ENCODE measurements around the gene MGLL. TPM values are rescaled to one million over a fixed set of nuclear protein-coding genes. Genes with fewer than 3 reads are reported as not detected.

MGLL gene
- total RNA-seq (10 to 100 TPM in 1 of 2 donors, 1 to 10 TPM in 1; 9.4 to 75.4 TPM), polyA plus RNA-seq (100 to 1,000 TPM in 1 of 2 donors, 10 to 100 TPM in 1; 72.9 to 277 TPM)

DNA sequence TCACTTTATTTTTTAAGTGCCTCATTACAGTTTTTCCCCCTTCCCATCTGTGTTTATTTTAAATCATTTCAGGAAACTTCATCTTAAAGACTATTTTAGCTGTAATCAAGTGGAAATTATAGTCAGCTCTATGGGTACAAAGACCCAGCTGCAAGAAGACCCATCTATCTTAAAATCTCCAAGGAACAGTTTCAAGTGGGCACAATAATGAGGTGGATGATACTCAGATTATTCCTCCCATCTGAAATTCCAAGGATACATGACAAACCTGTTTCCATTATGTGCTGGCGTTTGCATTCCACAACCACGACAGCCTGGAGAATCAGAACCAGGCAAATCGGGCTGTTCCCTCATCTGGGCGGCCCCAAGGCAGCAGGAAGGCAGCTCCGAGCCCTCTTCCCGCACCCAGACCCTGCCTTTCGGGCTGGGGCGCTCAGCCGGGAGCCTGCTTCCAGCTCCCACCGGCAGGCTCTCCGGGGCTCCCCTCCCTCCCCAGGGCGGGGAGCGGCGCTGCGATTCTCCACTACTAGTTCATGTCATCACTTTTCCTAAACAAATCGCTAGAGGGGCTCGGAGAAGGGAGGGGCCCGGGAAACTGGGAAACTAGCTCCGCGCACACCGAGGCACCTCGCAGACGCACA is at the start of gene MGLL:
Gene MGLL, minus strand, starts transcription at position 475 of the 641 bp plus-strand sequence. Its CDS starts 197 bp downstream, at position 278.
- Histone ChIP-seq H3K4me1 (ENCODE audit: control insufficient read depth in 4 of 4, insufficient read depth in 4 of 4, low read length in 3 of 4) (peaks cover 11 to 54% (median 40%) of the 10 kb centered on the region in 4 donors), H3K27me3 (ENCODE audit: control insufficient read depth in 4 of 4, insufficient read depth in 4 of 4, low read length in 3 of 4) (no peaks in the 10 kb centered on the region), H3K9ac (ENCODE audit: low read depth in 1 of 2, low read length in 2 of 2) (peak within 1 kb of the TSS; percentile 84 to 93), H3K36me3 (ENCODE audit: control insufficient read depth in 4 of 4, insufficient read depth in 3 of 4, low read depth in 1 of 4, low read length in 3 of 4) (peaks cover 0 to 8% (median 2%) of the 10 kb centered on the region in 4 donors), H3K27ac (ENCODE audit: low read depth in 1 of 2, low read length in 2 of 2) (peak within 1 kb of the TSS; percentile 80 to 87), H3K4me3 (ENCODE audit: low read depth in 1 of 3, low read length in 3 of 3) (peak within 1 kb of the TSS; percentile 80 to 98 (median 83)), H3K9me3 (ENCODE audit: control insufficient read depth in 4 of 4, low read length in 3 of 4) (no peaks in the 10 kb centered on the region)
- WGBS, result under 1% methylated on average over 23 of the region's 23 CpGs
- peak; percentile 37 for DNase-seq (ENCODE audit: low spot score)
- no peak for TF ChIP-seq FOXA1 (IDR thresholded peaks at IDR 0.05)
- TF ChIP-seq GABPA (IDR thresholded peaks at IDR 0.05 in 1 of 2, conservative IDR thresholded peaks at IDR 0.05 in 1 of 2), result no peak
- TF ChIP-seq HNF4G (IDR thresholded peaks at IDR 0.05), result no peak
- no peak for TF ChIP-seq FOXA2 (IDR thresholded peaks at IDR 0.05)
- TF ChIP-seq, protein P1, sequence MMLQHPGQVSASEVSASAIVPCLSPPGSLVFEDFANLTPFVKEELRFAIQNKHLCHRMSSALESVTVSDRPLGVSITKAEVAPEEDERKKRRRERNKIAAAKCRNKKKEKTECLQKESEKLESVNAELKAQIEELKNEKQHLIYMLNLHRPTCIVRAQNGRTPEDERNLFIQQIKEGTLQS (IDR thresholded peaks at IDR 0.05), result no peak
- TF ChIP-seq, protein P2, sequence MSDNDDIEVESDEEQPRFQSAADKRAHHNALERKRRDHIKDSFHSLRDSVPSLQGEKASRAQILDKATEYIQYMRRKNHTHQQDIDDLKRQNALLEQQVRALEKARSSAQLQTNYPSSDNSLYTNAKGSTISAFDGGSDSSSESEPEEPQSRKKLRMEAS (IDR thresholded peaks at IDR 0.05), result no peak
- TF ChIP-seq, protein P3, sequence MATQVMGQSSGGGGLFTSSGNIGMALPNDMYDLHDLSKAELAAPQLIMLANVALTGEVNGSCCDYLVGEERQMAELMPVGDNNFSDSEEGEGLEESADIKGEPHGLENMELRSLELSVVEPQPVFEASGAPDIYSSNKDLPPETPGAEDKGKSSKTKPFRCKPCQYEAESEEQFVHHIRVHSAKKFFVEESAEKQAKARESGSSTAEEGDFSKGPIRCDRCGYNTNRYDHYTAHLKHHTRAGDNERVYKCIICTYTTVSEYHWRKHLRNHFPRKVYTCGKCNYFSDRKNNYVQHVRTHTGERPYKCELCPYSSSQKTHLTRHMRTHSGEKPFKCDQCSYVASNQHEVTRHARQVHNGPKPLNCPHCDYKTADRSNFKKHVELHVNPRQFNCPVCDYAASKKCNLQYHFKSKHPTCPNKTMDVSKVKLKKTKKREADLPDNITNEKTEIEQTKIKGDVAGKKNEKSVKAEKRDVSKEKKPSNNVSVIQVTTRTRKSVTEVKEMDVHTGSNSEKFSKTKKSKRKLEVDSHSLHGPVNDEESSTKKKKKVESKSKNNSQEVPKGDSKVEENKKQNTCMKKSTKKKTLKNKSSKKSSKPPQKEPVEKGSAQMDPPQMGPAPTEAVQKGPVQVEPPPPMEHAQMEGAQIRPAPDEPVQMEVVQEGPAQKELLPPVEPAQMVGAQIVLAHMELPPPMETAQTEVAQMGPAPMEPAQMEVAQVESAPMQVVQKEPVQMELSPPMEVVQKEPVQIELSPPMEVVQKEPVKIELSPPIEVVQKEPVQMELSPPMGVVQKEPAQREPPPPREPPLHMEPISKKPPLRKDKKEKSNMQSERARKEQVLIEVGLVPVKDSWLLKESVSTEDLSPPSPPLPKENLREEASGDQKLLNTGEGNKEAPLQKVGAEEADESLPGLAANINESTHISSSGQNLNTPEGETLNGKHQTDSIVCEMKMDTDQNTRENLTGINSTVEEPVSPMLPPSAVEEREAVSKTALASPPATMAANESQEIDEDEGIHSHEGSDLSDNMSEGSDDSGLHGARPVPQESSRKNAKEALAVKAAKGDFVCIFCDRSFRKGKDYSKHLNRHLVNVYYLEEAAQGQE (IDR thresholded peaks at IDR 0.05), result no peak
- no peak for TF ChIP-seq NR2F2 (IDR thresholded peaks at IDR 0.05)
- TF ChIP-seq RXRA (IDR thresholded peaks at IDR 0.05), result no peak
- TF ChIP-seq RAD21 (IDR thresholded peaks at IDR 0.05), result peak; percentile 20 to 46
- TF ChIP-seq YY1 (IDR thresholded peaks at IDR 0.05), result peak; percentile 34
- TF ChIP-seq TAF1 (conservative IDR thresholded peaks at IDR 0.05), result no peak
- TF ChIP-seq, protein P4, sequence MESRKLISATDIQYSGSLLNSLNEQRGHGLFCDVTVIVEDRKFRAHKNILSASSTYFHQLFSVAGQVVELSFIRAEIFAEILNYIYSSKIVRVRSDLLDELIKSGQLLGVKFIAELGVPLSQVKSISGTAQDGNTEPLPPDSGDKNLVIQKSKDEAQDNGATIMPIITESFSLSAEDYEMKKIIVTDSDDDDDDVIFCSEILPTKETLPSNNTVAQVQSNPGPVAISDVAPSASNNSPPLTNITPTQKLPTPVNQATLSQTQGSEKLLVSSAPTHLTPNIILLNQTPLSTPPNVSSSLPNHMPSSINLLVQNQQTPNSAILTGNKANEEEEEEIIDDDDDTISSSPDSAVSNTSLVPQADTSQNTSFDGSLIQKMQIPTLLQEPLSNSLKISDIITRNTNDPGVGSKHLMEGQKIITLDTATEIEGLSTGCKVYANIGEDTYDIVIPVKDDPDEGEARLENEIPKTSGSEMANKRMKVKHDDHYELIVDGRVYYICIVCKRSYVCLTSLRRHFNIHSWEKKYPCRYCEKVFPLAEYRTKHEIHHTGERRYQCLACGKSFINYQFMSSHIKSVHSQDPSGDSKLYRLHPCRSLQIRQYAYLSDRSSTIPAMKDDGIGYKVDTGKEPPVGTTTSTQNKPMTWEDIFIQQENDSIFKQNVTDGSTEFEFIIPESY (IDR thresholded peaks at IDR 0.05), result no peak
- TF ChIP-seq HNF4A (conservative IDR thresholded peaks at IDR 0.05), result no peak
- TF ChIP-seq SP1 (IDR thresholded peaks at IDR 0.05), result no peak

DNA sequence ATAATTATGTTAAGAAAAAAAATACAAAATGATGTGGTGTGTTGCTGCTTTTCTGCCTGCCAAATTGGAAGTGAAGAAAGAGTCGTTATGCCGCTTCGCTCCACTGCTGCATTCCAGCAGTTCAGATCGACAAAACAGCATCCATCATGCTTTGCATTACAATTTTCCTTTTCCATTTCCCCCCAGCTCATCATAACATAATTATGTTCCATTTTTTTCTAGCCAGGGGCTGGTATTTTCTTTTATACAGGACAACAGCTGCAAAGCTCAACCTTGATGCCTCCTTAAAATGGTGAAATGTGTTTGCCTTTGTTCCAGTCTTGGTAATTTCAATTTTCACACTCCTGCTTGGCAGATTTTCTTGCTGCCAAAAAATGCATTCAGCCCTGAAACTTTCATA is 47.8 kb upstream of the MGLL start:
- WGBS, result 77% methylated on average over 4 of the region's 4 CpGs
- H3K36me3 ChIP-seq (ENCODE audit: control insufficient read depth in 4 of 4, insufficient read depth in 3 of 4, low read depth in 1 of 4, low read length in 3 of 4), result no peaks in the 10 kb centered on the region
- no peak overlapping the region for H3K4me3 ChIP-seq (ENCODE audit: low read depth in 1 of 3, low read length in 3 of 3)
- H3K9ac ChIP-seq (ENCODE audit: low read depth in 1 of 2, low read length in 2 of 2), result no peak overlapping the region
- no peak for TF ChIP-seq RAD21 (IDR thresholded peaks at IDR 0.05)
- no peak for TF ChIP-seq SP1 (IDR thresholded peaks at IDR 0.05)
- TF ChIP-seq, protein P5, sequence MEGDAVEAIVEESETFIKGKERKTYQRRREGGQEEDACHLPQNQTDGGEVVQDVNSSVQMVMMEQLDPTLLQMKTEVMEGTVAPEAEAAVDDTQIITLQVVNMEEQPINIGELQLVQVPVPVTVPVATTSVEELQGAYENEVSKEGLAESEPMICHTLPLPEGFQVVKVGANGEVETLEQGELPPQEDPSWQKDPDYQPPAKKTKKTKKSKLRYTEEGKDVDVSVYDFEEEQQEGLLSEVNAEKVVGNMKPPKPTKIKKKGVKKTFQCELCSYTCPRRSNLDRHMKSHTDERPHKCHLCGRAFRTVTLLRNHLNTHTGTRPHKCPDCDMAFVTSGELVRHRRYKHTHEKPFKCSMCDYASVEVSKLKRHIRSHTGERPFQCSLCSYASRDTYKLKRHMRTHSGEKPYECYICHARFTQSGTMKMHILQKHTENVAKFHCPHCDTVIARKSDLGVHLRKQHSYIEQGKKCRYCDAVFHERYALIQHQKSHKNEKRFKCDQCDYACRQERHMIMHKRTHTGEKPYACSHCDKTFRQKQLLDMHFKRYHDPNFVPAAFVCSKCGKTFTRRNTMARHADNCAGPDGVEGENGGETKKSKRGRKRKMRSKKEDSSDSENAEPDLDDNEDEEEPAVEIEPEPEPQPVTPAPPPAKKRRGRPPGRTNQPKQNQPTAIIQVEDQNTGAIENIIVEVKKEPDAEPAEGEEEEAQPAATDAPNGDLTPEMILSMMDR (IDR thresholded peaks at IDR 0.05; ENCODE audit: low read depth, low read length, missing input control), result no peak
- no peak for DNase-seq (ENCODE audit: low spot score)
- no peaks in the 10 kb centered on the region for H3K27me3 ChIP-seq (ENCODE audit: control insufficient read depth in 4 of 4, insufficient read depth in 4 of 4, low read length in 3 of 4)
- H3K4me1 ChIP-seq (ENCODE audit: control insufficient read depth in 4 of 4, insufficient read depth in 4 of 4, low read length in 3 of 4), result no peaks in the 10 kb centered on the region
- no peaks in the 10 kb centered on the region for H3K9me3 ChIP-seq (ENCODE audit: control insufficient read depth in 4 of 4, low read length in 3 of 4)
- no peak overlapping the region for H3K27ac ChIP-seq (ENCODE audit: low read depth in 1 of 2, low read length in 2 of 2)
